Peyer's patch (tissue), 4 donors: ENCODE measurements around the gene FFAR3.

Experiments used
- POLR2A ChIP-seq, 2 donors: fragments of 450-650 bp; IDR thresholded peaks; one replicate each; pipeline ENCODE4 v1.5.1; 2017; ENCODE audit warnings: antibody characterized with exemption in 2 of 2, mild to moderate bottlenecking in 2 of 2, moderate library complexity in 2 of 2
- TF ChIP-seq, protein P1 (sequence below), 6 experiments: fragments of 450-650 bp in 4 of 6; fragments of 200-600 bp in 2 of 6; sonication (generic) in 1 of 6; IDR thresholded peaks; one replicate each; pipeline ENCODE4 v1.5.1; 2017 to 2019; ENCODE audit warnings: antibody characterized with exemption in 6 of 6, mild to moderate bottlenecking in 3 of 6, moderate library complexity in 1 of 6

GRCh38 chr19:35345671-35346111 lies 12.6 kb upstream of the FFAR3 start:
- TF ChIP-seq, protein P1, sequence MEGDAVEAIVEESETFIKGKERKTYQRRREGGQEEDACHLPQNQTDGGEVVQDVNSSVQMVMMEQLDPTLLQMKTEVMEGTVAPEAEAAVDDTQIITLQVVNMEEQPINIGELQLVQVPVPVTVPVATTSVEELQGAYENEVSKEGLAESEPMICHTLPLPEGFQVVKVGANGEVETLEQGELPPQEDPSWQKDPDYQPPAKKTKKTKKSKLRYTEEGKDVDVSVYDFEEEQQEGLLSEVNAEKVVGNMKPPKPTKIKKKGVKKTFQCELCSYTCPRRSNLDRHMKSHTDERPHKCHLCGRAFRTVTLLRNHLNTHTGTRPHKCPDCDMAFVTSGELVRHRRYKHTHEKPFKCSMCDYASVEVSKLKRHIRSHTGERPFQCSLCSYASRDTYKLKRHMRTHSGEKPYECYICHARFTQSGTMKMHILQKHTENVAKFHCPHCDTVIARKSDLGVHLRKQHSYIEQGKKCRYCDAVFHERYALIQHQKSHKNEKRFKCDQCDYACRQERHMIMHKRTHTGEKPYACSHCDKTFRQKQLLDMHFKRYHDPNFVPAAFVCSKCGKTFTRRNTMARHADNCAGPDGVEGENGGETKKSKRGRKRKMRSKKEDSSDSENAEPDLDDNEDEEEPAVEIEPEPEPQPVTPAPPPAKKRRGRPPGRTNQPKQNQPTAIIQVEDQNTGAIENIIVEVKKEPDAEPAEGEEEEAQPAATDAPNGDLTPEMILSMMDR (IDR thresholded peaks at IDR 0.05) = no peak
- no peak for TF ChIP-seq POLR2A (IDR thresholded peaks at IDR 0.05)
